ENCODE data around the gene AGRN. TPM values are rescaled to one million over a fixed set of nuclear protein-coding genes. Genes with fewer than 3 reads are reported as not detected.
A peak's percentile ranks its signal among the peaks of the same experiment; 100 is the strongest.

AGRN gene
- total and polyA plus RNA-seq, 8 donors, result 3.5 to 459 (median 50.5) TPM

- WGBS, 5 donors, result 27 to 58% (median 50%) methylated on average over 2 to 13 of the region's 13 CpGs
- peak in 1 of 2 donors; percentile 47 for DNase-seq
- Histone ChIP-seq H3K27me3 (peaks cover 0 to 22% (median 7%) of the 10 kb centered on the region in 3 donors), H3K36me3 (peaks cover 0 to 13% (median 0%) of the 10 kb centered on the region in 4 donors), H3K4me3 (no peak overlapping the region), H3K27ac (peak overlapping the region in 2 of 5 donors; percentile 74 to 75), H3K4me1 (peaks cover 40 to 70% (median 54%) of the 10 kb centered on the region in 4 donors), H3K9me3 (no peaks in the 10 kb centered on the region)
- TF ChIP-seq POLR2AphosphoS5 (IDR thresholded peaks at IDR 0.05) (no peak), POLR2A (IDR thresholded peaks at IDR 0.05) (no peak), EP300 (IDR thresholded peaks at IDR 0.05) (no peak), CTCF (IDR thresholded peaks at IDR 0.05) (no peak)
- intact Hi-C loops (cut with DNase I; ENCODE audit: low total_unique reads), result no loop called here
Measured at GRCh38 chr1:1023700-1024099, 3.8 kb downstream of the AGRN start.

DNA sequence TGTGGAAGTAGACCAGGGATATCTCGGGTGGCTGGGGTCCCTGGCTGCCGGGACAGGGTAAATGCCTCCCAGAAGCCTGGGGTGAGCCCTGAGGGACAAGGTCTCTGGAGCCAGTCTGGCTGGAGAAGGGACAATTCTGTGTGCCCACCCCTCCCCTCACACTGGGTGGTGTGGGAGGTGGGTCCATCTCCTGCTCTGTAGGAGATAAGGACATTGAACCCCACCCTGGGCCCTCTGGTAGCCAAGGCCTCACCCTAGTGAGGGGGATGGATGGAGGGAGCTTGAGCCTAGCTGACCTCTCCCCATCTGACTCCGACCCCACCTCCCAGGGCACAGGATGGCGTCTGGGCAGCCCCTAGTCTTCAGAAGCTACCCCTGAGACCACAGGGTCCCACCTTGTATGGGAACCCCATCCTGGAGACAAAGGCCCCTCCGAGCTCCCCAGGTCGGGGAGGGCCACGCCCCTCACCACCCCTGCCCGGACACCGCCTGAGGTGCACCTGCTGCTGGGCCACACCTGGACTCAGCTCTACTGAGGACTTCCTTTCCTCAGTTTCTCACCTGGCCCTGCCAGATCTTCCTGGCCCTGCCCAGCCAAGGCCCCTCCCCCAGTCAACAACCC is 4.3 kb downstream of the AGRN start:
- WGBS, 5 donors, result 60 to 73% (median 69%) methylated on average over 8 to 9 of the region's 9 CpGs
- Histone ChIP-seq H3K36me3 (peaks cover 0 to 13% (median 0%) of the 10 kb centered on the region in 4 donors), H3K27me3 (peaks cover 0 to 22% (median 7%) of the 10 kb centered on the region in 3 donors), H3K27ac (peak overlapping the region in 3 of 5 donors; percentile 51 to 75 (median 74)), H3K9me3 (no peaks in the 10 kb centered on the region), H3K4me3 (peak overlapping the region in 2 of 4 donors; percentile 1 to 29), H3K4me1 (peaks cover 40 to 65% (median 52%) of the 10 kb centered on the region in 4 donors)
- TF ChIP-seq CTCF (IDR thresholded peaks at IDR 0.05) (no peak), EP300 (IDR thresholded peaks at IDR 0.05) (no peak), POLR2A (IDR thresholded peaks at IDR 0.05) (no peak), POLR2AphosphoS5 (IDR thresholded peaks at IDR 0.05) (no peak)
- intact Hi-C loops (cut with DNase I; ENCODE audit: low total_unique reads), result no loop called here
- DNase-seq, result no peak

DNA sequence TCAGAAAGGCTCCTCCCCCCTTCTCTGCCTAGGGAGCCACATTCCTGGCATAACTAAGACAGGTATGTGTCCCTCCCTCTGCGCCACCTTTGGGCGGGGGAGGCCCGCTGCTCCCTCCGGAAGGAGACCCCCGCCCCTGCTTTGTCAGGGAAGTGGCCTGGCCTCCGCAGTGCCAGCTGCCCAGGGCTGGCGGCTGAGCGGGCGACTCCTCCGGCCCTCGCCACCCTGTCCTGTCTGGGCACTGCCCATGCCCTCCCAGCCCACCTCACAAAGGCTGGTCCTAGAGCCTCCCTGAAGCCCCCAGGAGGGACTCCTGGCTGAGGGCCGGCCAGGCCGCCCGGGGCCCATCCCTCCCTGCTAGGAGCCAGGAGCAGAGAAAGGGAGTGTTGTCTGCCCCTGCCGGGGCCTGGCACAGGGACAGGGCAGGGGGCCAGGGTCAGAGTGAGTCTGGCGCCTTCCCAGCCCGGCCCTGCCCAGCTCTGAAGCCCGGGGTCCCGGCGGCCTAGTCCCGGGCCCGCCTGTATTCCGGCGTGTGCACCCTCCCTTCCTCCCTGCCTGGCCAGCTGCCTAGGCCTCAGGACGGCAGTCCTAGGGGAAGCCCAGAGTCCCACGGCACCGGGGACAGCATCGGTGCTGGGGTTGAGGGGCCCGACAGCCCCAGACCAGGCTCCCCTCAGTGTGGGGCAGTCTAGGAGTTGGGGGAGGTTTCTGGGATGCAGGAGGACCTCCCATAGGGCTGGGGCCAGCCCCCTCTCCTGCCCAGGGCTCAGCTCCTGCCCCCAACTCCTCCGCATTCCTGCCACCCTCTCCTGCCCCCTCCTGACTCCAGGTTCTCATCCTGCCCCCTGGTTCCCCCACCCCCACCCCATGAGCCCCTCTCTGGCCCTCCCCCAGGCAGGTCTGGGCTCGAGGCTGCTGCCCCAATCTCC is 5.1 kb downstream of the AGRN start:
- WGBS, 5 donors, result 24 to 60% (median 41%) methylated on average over 3 to 31 of the region's 31 CpGs

DNA sequence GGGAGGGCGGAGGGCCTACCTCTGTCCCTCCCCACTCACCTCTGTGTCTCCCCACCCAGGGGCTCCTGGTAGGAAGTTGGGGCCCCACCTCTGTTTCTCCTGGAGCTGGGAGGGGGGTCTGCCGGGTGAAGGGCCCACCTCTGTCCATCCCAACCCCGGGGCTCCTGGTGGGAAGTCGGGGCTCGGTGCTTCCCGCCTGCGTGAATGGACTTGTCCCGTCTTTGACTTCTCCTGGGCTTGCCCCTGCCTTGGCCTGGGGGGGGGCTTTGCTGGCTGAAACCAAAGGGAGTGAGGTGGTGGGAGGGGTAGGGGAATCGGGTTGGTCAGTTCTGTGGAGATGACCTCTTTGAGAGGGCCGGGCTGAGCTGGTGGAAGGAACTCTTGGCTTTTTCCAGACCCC is 5.8 kb downstream of the AGRN start:
- Histone ChIP-seq H3K27ac (peak overlapping the region in 1 of 5 donors; percentile 75), H3K9me3 (no peaks in the 10 kb centered on the region), H3K27me3 (peaks cover 0 to 14% (median under 1%) of the 10 kb centered on the region in 3 donors), H3K4me3 (no peak overlapping the region), H3K4me1 (peaks cover 33 to 58% (median 45%) of the 10 kb centered on the region in 4 donors), H3K36me3 (peaks cover 0 to 13% (median 0%) of the 10 kb centered on the region in 4 donors)
- DNase-seq, result no peak
- TF ChIP-seq CTCF (IDR thresholded peaks at IDR 0.05), result no peak
- no peak for TF ChIP-seq EP300 (IDR thresholded peaks at IDR 0.05)
- TF ChIP-seq POLR2AphosphoS5 (IDR thresholded peaks at IDR 0.05), result no peak
- no peak for TF ChIP-seq POLR2A (IDR thresholded peaks at IDR 0.05)
- 75 to 88% (median 81%) methylated on average over 6 to 10 of the region's 10 CpGs for WGBS, 5 donors
- intact Hi-C loops (cut with DNase I; ENCODE audit: low total_unique reads), result no loop called here

More for the DNA sequence above, 5.1 kb downstream of the AGRN start:
- TF ChIP-seq POLR2A (IDR thresholded peaks at IDR 0.05) (no peak), POLR2AphosphoS5 (IDR thresholded peaks at IDR 0.05) (peak in 1 of 3 donors; percentile 53), EP300 (IDR thresholded peaks at IDR 0.05) (no peak)
- Histone ChIP-seq H3K9me3 (no peaks in the 10 kb centered on the region), H3K27ac (peak overlapping the region; percentile 28 to 75 (median 60)), H3K4me1 (peaks cover 40 to 65% (median 52%) of the 10 kb centered on the region in 4 donors), H3K36me3 (peaks cover 0 to 13% (median 0%) of the 10 kb centered on the region in 4 donors), H3K27me3 (peaks cover 0 to 21% (median 7%) of the 10 kb centered on the region in 3 donors), H3K4me3 (peak overlapping the region; percentile 1 to 31 (median 25))
- intact Hi-C loops (cut with DNase I; ENCODE audit: low total_unique reads), result no loop called here
- DNase-seq, result peak; percentile 76 to 90
